ENCODE measurements around the gene EZH1. TPM values are rescaled to one million over a fixed set of nuclear protein-coding genes. Genes with fewer than 3 reads are reported as not detected.
A peak's percentile ranks its signal among the peaks of the same experiment; 100 is the strongest.

EZH1 gene
- total and polyA plus RNA-seq, 2 of the 4 experiments (the other 2 are of a cell fraction), result 17.6 to 27.3 TPM

DNA sequence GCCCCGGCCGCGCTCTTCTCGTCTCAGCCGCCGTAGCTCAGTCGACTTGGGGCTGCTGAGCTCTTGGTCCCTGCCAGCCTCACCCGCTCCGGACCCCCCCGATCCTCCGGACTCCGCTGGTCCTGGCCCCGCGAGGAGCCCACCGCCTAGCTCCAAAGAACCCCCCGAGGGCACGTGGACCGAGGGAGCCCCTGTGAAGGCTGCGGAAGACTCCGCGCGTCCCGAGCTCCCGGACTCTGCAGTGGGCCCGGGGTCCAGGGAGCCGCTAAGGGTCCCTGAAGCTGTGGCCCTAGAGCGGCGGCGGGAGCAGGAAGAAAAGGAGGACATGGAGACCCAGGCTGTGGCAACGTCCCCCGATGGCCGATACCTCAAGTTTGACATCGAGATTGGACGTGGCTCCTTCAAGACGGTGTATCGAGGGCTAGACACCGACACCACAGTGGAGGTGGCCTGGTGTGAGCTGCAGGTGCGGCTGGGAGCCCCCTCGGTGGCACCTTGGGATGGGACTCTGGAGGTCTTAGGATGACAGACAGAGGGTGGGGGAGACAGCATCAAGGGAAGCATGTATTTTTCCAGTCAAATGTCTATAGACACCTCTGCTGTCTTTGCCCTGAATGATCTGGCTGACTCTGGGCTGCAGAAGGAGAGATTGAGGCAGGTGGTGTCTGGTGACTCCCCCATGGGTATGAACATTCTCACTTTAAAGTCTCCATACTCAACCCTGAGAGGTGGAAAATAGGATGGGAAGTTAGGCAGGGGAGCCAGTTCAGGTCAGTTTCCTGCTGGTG, 36.2 kb upstream of the EZH1 start:
- Histone ChIP-seq H2AK5ac (ENCODE audit: low read depth, low read length) (peak overlapping the region; percentile 98), H2BK15ac (ENCODE audit: low read depth, low read length) (peak overlapping the region; percentile 52; the same call in 1 of the 3 replicates), H3K27me3 (ENCODE audit: control insufficient read depth, insufficient read depth, low read length) (no peaks in the 10 kb centered on the region), H3K9me3 (ENCODE audit: control insufficient read depth, insufficient read depth, low read length) (no peaks in the 10 kb centered on the region), H3K9ac (ENCODE audit: low read depth, low read length) (peak overlapping the region; percentile 71), H3K14ac (replicated peaks; ENCODE audit: low read depth, low read length) (peak overlapping the region; percentile 84), H3K4me3 (ENCODE audit: insufficient read depth, low read depth, low read length) (peak overlapping the region; percentile 76), H4K91ac (ENCODE audit: insufficient read depth, low read depth, low read length) (peak overlapping the region; percentile 70), H4K5ac (ENCODE audit: low read depth, low read length) (no peak overlapping the region), H4K8ac (ENCODE audit: low read depth in 2 of 2, low read length in 2 of 2) (peak overlapping the region; percentile 72 to 73; a peak in 3 of 4 replicates), H3K4ac (ENCODE audit: low read depth, low read length) (peak overlapping the region; percentile 81), H3K4me1 (ENCODE audit: control insufficient read depth, insufficient read depth, low read length) (peaks cover 26% of the 10 kb centered on the region), H2BK5ac (ENCODE audit: low read depth, low read length, poor library complexity, severe bottlenecking) (peak overlapping the region; percentile 37), H4K20me1 (ENCODE audit: insufficient read depth, low read length) (no peaks in the 10 kb centered on the region), H2AFZ (replicated peaks; ENCODE audit: low read length, poor library complexity) (peak overlapping the region; percentile 93), H3K9me1 (ENCODE audit: insufficient read depth, low read length) (peaks cover 31% of the 10 kb centered on the region), H2BK20ac (ENCODE audit: low read depth, low read length) (peak overlapping the region; percentile 37; the same call in 1 of the 2 replicates), H3K27ac (ENCODE audit: insufficient read depth, low read length) (peak overlapping the region; percentile 6; the same call in 1 of the 2 replicates), H3K79me1 (ENCODE audit: low read depth in 1 of 2, low read length in 2 of 2) (peaks cover 0 to 52% of the 10 kb centered on the region in 2 experiments), H3K4me2 (ENCODE audit: low read depth, low read length) (peak overlapping the region; percentile 87), H2AK9ac (replicated peaks; ENCODE audit: low read depth, low read length, poor library complexity) (peak overlapping the region; percentile 99), H3K23ac (ENCODE audit: low read depth, low read length) (peak overlapping the region; percentile 96), H3K56ac (ENCODE audit: extremely low read depth, insufficient read depth, low read length) (no peak overlapping the region), H2BK120ac (ENCODE audit: low read depth, low read length) (peak overlapping the region; percentile 93), H3K18ac (ENCODE audit: low read depth, low read length) (no peak overlapping the region), H3K36me3 (ENCODE audit: control insufficient read depth, insufficient read depth, low read length) (peaks cover 17% of the 10 kb centered on the region)
- in situ Hi-C loops (cut with MboI; ENCODE audit: low sequenced_read_pairs) (no loop called here), intact Hi-C loops (cut with micrococcal nuclease) (no loop called here), dilution Hi-C loops (cut with HindIII; ENCODE audit: low sequenced_read_pairs, unreplicated experiment) (no loop called here)
- POLR2A ChIA-PET (ENCODE audit: unreplicated experiment), result no interaction called here
- CTCF ChIA-PET, result interaction anchor here (0.7 kb wide), 1 partner anchor 52 kb away, joined by 3 read pairs; the partner anchor contains the start of gene PSME3
- DNase-seq (no peak), ATAC-seq (ENCODE audit: low read depth) (peak; percentile 46)
- no TSS peak for BruUV-seq (replicated peaks)
- 22% methylated on average over 17 of the region's 39 CpGs; no CpG with 5 or more reads in 1 of the 2 experiments for WGBS, 2 experiments (ENCODE audit: extremely low coverage in 2 of 2, insufficient read length in 1 of 2)
- TF ChIP-seq RFX5 (IDR thresholded peaks at IDR 0.05; ENCODE audit: low read depth, low read length) (no peak), POLR2A (IDR thresholded peaks at IDR 0.05; ENCODE audit: low read depth, low read length) (no peak), SMC3 (IDR thresholded peaks at IDR 0.05; ENCODE audit: low read depth, low read length) (no peak), BHLHE40 (IDR thresholded peaks at IDR 0.05; ENCODE audit: low read depth, low read length) (no peak), CHD1 (IDR thresholded peaks at IDR 0.05; ENCODE audit: low read depth, low read length) (no peak), ELK1 (IDR thresholded peaks at IDR 0.05; ENCODE audit: borderline replicate concordance, low read depth, low read length) (no peak), MXI1 (IDR thresholded peaks at IDR 0.05; ENCODE audit: borderline replicate concordance, low read depth, low read length) (no peak), MAFK (IDR thresholded peaks at IDR 0.05; ENCODE audit: low read depth, low read length) (no peak), MAZ (IDR thresholded peaks at IDR 0.05; ENCODE audit: borderline replicate concordance, low read depth, low read length) (no peak), RAD21 (IDR thresholded peaks at IDR 0.05; ENCODE audit: low read length) (no peak), CTCF (conservative IDR thresholded peaks at IDR 0.05; ENCODE audit: low read depth, low read length) (no peak), NFE2L2 (IDR thresholded peaks at IDR 0.05; ENCODE audit: low read depth, low read length) (no peak), RCOR1 (IDR thresholded peaks at IDR 0.05; ENCODE audit: insufficient replicate concordance, low read length) (no peak)
- TF ChIP-seq, protein P1, sequence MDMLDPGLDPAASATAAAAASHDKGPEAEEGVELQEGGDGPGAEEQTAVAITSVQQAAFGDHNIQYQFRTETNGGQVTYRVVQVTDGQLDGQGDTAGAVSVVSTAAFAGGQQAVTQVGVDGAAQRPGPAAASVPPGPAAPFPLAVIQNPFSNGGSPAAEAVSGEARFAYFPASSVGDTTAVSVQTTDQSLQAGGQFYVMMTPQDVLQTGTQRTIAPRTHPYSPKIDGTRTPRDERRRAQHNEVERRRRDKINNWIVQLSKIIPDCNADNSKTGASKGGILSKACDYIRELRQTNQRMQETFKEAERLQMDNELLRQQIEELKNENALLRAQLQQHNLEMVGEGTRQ (IDR thresholded peaks at IDR 0.05; ENCODE audit: low read depth, low read length), result no peak

Data from IMR-90 (cell line).